ENCODE data around the gene BMPR1A.
"Not testable (repeated sequence)": the region's sequence is repeated elsewhere in the genome, so short reads cannot be mapped to it uniquely, and the experiment has no call there.

Gene BMPR1A

GRCh38 chr10:86861351-86861750 is 104.9 kb downstream of the BMPR1A start:
- DNase-seq (ENCODE audit: low read depth): no peak
- no peak overlapping the region for H3K4me3 ChIP-seq (ENCODE audit: low read depth, low read length)
- TF ChIP-seq CTCF (IDR thresholded peaks at IDR 0.05; ENCODE audit: low read depth, low read length, missing control alignments): no peak

GRCh38 chr10:86862373-86862772 is 106.0 kb downstream of the BMPR1A start:
- no peak for TF ChIP-seq CTCF (IDR thresholded peaks at IDR 0.05; ENCODE audit: low read depth, low read length, missing control alignments)
- no peak overlapping the region for H3K4me3 ChIP-seq (ENCODE audit: low read depth, low read length)
- DNase-seq (ENCODE audit: low read depth): no peak

GRCh38 chr10:86862786-86863483 is 106.5 kb downstream of the BMPR1A start:
- no peak for DNase-seq (ENCODE audit: low read depth)
- H3K4me3 ChIP-seq (ENCODE audit: low read depth, low read length): no peak overlapping the region
- TF ChIP-seq CTCF (IDR thresholded peaks at IDR 0.05; ENCODE audit: low read depth, low read length, missing control alignments): no peak

GRCh38 chr10:86863484-86863842 is 107.0 kb downstream of the BMPR1A start:
- no peak overlapping the region for H3K4me3 ChIP-seq (ENCODE audit: low read depth, low read length)
- DNase-seq (ENCODE audit: low read depth): no peak
- TF ChIP-seq CTCF (IDR thresholded peaks at IDR 0.05; ENCODE audit: low read depth, low read length, missing control alignments): no peak

GRCh38 chr10:86865011-86865811 is 108.8 kb downstream of the BMPR1A start:
- not testable (repeated sequence) for H3K4me3 ChIP-seq (ENCODE audit: low read depth, low read length); DNase-seq (ENCODE audit: low read depth)

- no peak for DNase-seq (ENCODE audit: low read depth)
- H3K4me3 ChIP-seq (ENCODE audit: low read depth, low read length): no peak overlapping the region
- TF ChIP-seq CTCF (IDR thresholded peaks at IDR 0.05; ENCODE audit: low read depth, low read length, missing control alignments): no peak
These were observed 110.7 kb downstream of the BMPR1A start for GRCh38 chr10:86867149-86867548.

- no peak overlapping the region for H3K4me3 ChIP-seq (ENCODE audit: low read depth, low read length)
- TF ChIP-seq CTCF (IDR thresholded peaks at IDR 0.05; ENCODE audit: low read depth, low read length, missing control alignments): no peak
- no peak for DNase-seq (ENCODE audit: low read depth)
These were observed 111.9 kb downstream of the BMPR1A start for GRCh38 chr10:86868353-86868752.

Data from GM12864 (cell line).